Osteoblast (primary cell): Measurements from ENCODE around the gene TIMM44. TPM values are rescaled to one million over a fixed set of nuclear protein-coding genes. Genes with fewer than 3 reads are reported as not detected.

Source experiments
- DNase-seq: peaks from one replicate; pipeline ENCODE4 v3.0.0; 2011; ENCODE audit warnings: low spot score, mixed read lengths; ENCODE audit not compliant: insufficient read length; ENCODE audit errors: missing footprints
- H2AFZ ChIP-seq: 2 replicates; pipeline ENCODE4 v1.6.0; 2011; ENCODE audit warnings: mild to moderate bottlenecking, low read length
- H3K27ac ChIP-seq: 2 replicates; pipeline ENCODE4 v1.5.1; 2011; ENCODE audit warnings: mild to moderate bottlenecking, low read depth, low read length, moderate library complexity
- H3K27me3 ChIP-seq: 2 replicates; pipeline ENCODE4 v1.6.0; 2012; ENCODE audit warnings: mild to moderate bottlenecking, control low read depth, inconsistent platforms, low read length, moderate library complexity; ENCODE audit not compliant: insufficient read depth
- H3K36me3 ChIP-seq: 2 replicates; pipeline ENCODE4 v1.5.1; 2011; ENCODE audit warnings: mild to moderate bottlenecking, low read length, control low read depth, moderate library complexity; ENCODE audit not compliant: insufficient read depth
- H3K4me1 ChIP-seq: 2 replicates; pipeline ENCODE4 v1.5.1; 2011; ENCODE audit warnings: mild to moderate bottlenecking, low read length, control low read depth, moderate library complexity; ENCODE audit not compliant: insufficient read depth
- H3K4me2 ChIP-seq: 2 replicates; pipeline ENCODE4 v1.6.0; 2011; ENCODE audit warnings: mild to moderate bottlenecking, low read length; ENCODE audit not compliant: insufficient read depth
- H3K4me3 ChIP-seq: fragments of 200-600 bp; sonication (generic); 3 replicates; pipeline ENCODE4 v1.5.1; 2012; ENCODE audit warnings: mild to moderate bottlenecking, low read length, inconsistent platforms; ENCODE audit not compliant: insufficient read depth
- H3K79me2 ChIP-seq: 2 replicates; pipeline ENCODE4 v1.6.0; 2012; ENCODE audit warnings: mild to moderate bottlenecking, low read length, control low read depth, inconsistent platforms; ENCODE audit not compliant: insufficient read depth
- H3K9me3 ChIP-seq: 2 replicates; pipeline ENCODE4 v1.5.1; 2011; ENCODE audit warnings: low read depth, low read length, control low read depth
- H4K20me1 ChIP-seq: 2 replicates; pipeline ENCODE4 v1.6.0; 2012; ENCODE audit warnings: mild to moderate bottlenecking, low read length, control low read depth; ENCODE audit not compliant: insufficient read depth
- CTCF ChIP-seq: IDR thresholded peaks from 2 replicates; pipeline ENCODE4 v1.5.1; 2011; ENCODE audit warnings: mild to moderate bottlenecking, low read depth, low read length, moderate library complexity; ENCODE audit errors: extremely low read depth
- total RNA-seq: library from RNA; depleted of rRNA; stranded (reverse); fragments of >200 nt; gene quantifications from 2 replicates; pipeline ENCODE4 v1.2.3, GENCODE V29; 2012

TIMM44 gene
- total RNA-seq, 1 donor: 52.5 TPM

- peaks cover 3% of the 10 kb centered on the region for H4K20me1 ChIP-seq
- peaks cover 14% of the 10 kb centered on the region for H3K36me3 ChIP-seq
- H2AFZ ChIP-seq: no peak within 1 kb of the TSS
- H3K4me1 ChIP-seq: peaks cover 6% of the 10 kb centered on the region
- peaks cover 26% of the 10 kb centered on the region for H3K27me3 ChIP-seq
- H3K4me2 ChIP-seq: no peak within 1 kb of the TSS
- TF ChIP-seq CTCF: no peak
- H3K27ac ChIP-seq: no peak within 1 kb of the TSS
- H3K79me2 ChIP-seq: no peaks in the 10 kb centered on the region
- no peak within 1 kb of the TSS for H3K4me3 ChIP-seq
- H3K9me3 ChIP-seq: no peaks in the 10 kb centered on the region
- peak; percentile 67 for DNase-seq
These were observed 28.8 kb downstream of the TIMM44 start, which contains the start of gene TGFBR3L for GRCh38 chr19:7914598-7915045. Gene TGFBR3L, plus strand, starts transcription at chr19:7914830.

GRCh38 chr19:7914099-7914498 is 29.4 kb downstream of the TIMM44 start:
- TF ChIP-seq CTCF: no peak

GRCh38 chr19:7913652-7914051 is 29.8 kb downstream of the TIMM44 start:
- H3K27ac ChIP-seq: no peak overlapping the region
- peaks cover 23% of the 10 kb centered on the region for H3K27me3 ChIP-seq
- no peak overlapping the region for H3K4me2 ChIP-seq
- peaks cover 5% of the 10 kb centered on the region for H3K4me1 ChIP-seq
- TF ChIP-seq CTCF: no peak
- no peak overlapping the region for H3K4me3 ChIP-seq
- DNase-seq: peak; percentile 89
- no peaks in the 10 kb centered on the region for H3K9me3 ChIP-seq
- no peaks in the 10 kb centered on the region for H3K79me2 ChIP-seq
- peaks cover 14% of the 10 kb centered on the region for H3K36me3 ChIP-seq
- H4K20me1 ChIP-seq: peaks cover 7% of the 10 kb centered on the region
- no peak overlapping the region for H2AFZ ChIP-seq

More at GRCh38 chr19:7914099-7914498, 29.4 kb downstream of the TIMM44 start:
- Histone ChIP-seq H3K9me3 (no peaks in the 10 kb centered on the region), H3K27ac (no peak overlapping the region), H3K4me3 (no peak overlapping the region), H3K36me3 (peaks cover 14% of the 10 kb centered on the region), H4K20me1 (peaks cover 7% of the 10 kb centered on the region), H3K4me2 (no peak overlapping the region), H3K4me1 (peaks cover 5% of the 10 kb centered on the region), H2AFZ (no peak overlapping the region), H3K79me2 (no peaks in the 10 kb centered on the region), H3K27me3 (peaks cover 26% of the 10 kb centered on the region)
- peak; percentile 94 for DNase-seq

GRCh38 chr19:7912697-7913564 is 30.5 kb downstream of the TIMM44 start:
- Histone ChIP-seq H3K4me3 (no peak overlapping the region), H3K4me1 (peaks cover 5% of the 10 kb centered on the region), H3K27me3 (peaks cover 19% of the 10 kb centered on the region), H3K36me3 (peaks cover 14% of the 10 kb centered on the region), H3K79me2 (peaks cover 7% of the 10 kb centered on the region), H4K20me1 (peaks cover 7% of the 10 kb centered on the region), H3K9me3 (no peaks in the 10 kb centered on the region), H3K4me2 (no peak overlapping the region), H3K27ac (no peak overlapping the region), H2AFZ (no peak overlapping the region)
- DNase-seq: peak; percentile 82
- no peak for TF ChIP-seq CTCF
